ENCODE data around the gene CPNE4.

Gene CPNE4

DNA sequence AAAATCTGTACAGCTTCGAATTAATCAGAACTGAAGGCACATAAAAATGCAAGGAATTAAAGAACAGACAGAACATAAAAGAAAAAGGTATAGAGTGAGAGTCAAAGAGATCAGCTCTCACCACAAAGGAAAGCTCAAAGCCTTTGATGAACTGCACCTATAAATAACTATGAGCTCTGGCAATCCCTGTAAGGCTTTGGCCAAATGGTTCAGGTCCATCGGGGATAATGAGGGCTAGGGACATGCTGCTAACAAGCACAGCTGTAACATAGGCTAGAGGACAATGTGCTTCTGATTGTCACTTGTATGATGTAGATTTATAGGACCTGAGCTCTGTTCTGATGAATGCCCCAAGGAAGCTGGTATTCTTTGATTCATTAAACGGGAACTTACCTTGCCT lies 418.1 kb downstream of the CPNE4 start:
- no peaks in the 10 kb centered on the region for H3K9me2 ChIP-seq (replicated peaks; ENCODE audit: low read depth, low read length)
- H3K79me2 ChIP-seq (ENCODE audit: insufficient read depth, low read length) = no peaks in the 10 kb centered on the region
- TF ChIP-seq EZH2phosphoT487 (IDR thresholded peaks at IDR 0.05; ENCODE audit: borderline replicate concordance) = no peak
- TF ChIP-seq, protein P1, sequence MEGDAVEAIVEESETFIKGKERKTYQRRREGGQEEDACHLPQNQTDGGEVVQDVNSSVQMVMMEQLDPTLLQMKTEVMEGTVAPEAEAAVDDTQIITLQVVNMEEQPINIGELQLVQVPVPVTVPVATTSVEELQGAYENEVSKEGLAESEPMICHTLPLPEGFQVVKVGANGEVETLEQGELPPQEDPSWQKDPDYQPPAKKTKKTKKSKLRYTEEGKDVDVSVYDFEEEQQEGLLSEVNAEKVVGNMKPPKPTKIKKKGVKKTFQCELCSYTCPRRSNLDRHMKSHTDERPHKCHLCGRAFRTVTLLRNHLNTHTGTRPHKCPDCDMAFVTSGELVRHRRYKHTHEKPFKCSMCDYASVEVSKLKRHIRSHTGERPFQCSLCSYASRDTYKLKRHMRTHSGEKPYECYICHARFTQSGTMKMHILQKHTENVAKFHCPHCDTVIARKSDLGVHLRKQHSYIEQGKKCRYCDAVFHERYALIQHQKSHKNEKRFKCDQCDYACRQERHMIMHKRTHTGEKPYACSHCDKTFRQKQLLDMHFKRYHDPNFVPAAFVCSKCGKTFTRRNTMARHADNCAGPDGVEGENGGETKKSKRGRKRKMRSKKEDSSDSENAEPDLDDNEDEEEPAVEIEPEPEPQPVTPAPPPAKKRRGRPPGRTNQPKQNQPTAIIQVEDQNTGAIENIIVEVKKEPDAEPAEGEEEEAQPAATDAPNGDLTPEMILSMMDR (conservative IDR thresholded peaks at IDR 0.05; ENCODE audit: low read length) = no peak
- H3K36me3 ChIP-seq (ENCODE audit: insufficient read depth, low read length) = no peaks in the 10 kb centered on the region
- no peaks in the 10 kb centered on the region for H3K9me3 ChIP-seq (ENCODE audit: insufficient read depth, low read depth, low read length)
- H3K4me2 ChIP-seq (ENCODE audit: low read depth, low read length, poor library complexity, severe bottlenecking) = no peak overlapping the region
- no peaks in the 10 kb centered on the region for H3K27me3 ChIP-seq (ENCODE audit: insufficient read depth, low read length, poor library complexity, severe bottlenecking)
- no peak overlapping the region for H3K4me3 ChIP-seq (ENCODE audit: low read length, poor library complexity, severe bottlenecking)
- H3K9ac ChIP-seq (ENCODE audit: low read depth, low read length, poor library complexity, severe bottlenecking) = no peak overlapping the region
- no peaks in the 10 kb centered on the region for H3F3A ChIP-seq (ENCODE audit: low read depth)
- no peaks in the 10 kb centered on the region for H4K20me1 ChIP-seq (ENCODE audit: insufficient read depth, low read length, poor library complexity, severe bottlenecking)
- no peak overlapping the region for H2AFZ ChIP-seq (ENCODE audit: low read length)
- H3K4me1 ChIP-seq (ENCODE audit: insufficient read depth, low read length, poor library complexity, severe bottlenecking) = no peaks in the 10 kb centered on the region

DNA sequence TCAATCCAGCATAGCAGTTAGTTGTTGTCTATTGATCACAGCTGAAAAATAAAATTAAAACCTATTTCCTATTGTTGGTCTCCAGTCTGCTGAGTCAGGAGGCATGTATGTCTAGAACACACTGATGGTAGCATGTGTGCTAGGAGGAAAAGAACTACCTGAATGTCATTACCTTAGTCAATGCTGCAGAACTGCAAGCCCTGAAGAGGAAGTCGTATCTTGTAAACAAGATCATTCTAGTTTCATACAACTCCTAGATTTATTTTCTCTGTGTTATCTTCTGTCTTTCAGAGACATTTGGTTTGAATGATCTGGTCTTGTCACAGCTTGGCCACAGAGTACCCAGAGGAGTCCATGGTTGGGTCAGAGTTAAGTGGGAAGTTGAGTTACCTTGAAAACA lies 422.1 kb downstream of the CPNE4 start:
- Histone ChIP-seq H3K9me2 (replicated peaks; ENCODE audit: low read depth, low read length) (no peaks in the 10 kb centered on the region), H3K79me2 (ENCODE audit: insufficient read depth, low read length) (no peaks in the 10 kb centered on the region), H3K36me3 (ENCODE audit: insufficient read depth, low read length) (no peaks in the 10 kb centered on the region), H3K27me3 (ENCODE audit: insufficient read depth, low read length, poor library complexity, severe bottlenecking) (no peaks in the 10 kb centered on the region), H3K4me1 (ENCODE audit: insufficient read depth, low read length, poor library complexity, severe bottlenecking) (peaks cover 3% of the 10 kb centered on the region), H3K4me3 (ENCODE audit: low read length, poor library complexity, severe bottlenecking) (no peak overlapping the region), H3K9me3 (ENCODE audit: insufficient read depth, low read depth, low read length) (no peaks in the 10 kb centered on the region), H3F3A (ENCODE audit: low read depth) (no peaks in the 10 kb centered on the region), H4K20me1 (ENCODE audit: insufficient read depth, low read length, poor library complexity, severe bottlenecking) (no peaks in the 10 kb centered on the region), H3K4me2 (ENCODE audit: low read depth, low read length, poor library complexity, severe bottlenecking) (no peak overlapping the region), H3K9ac (ENCODE audit: low read depth, low read length, poor library complexity, severe bottlenecking) (no peak overlapping the region), H2AFZ (ENCODE audit: low read length) (no peak overlapping the region)
- no peak for TF ChIP-seq EZH2phosphoT487 (IDR thresholded peaks at IDR 0.05; ENCODE audit: borderline replicate concordance)

DNA sequence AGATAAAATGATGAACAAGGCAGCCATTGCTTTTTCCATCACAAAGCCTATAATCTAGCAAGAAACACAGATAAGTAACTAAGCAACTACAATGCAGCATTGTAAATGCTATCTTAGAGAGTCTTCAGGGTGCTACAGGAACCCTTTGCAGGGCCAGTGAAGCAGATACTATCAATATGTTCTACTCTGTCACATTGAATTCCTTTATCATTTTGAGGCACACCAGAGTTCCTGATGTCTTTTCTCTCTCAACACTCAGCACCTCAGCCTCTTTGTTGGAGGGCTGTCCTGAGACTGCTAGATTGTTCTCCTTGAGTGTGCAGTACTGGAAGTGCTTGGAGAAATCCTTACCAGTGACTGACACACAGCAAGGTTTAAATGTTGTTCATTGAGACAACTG lies 424.6 kb downstream of the CPNE4 start:
- Histone ChIP-seq H3K9me2 (replicated peaks; ENCODE audit: low read depth, low read length) (no peaks in the 10 kb centered on the region), H3K36me3 (ENCODE audit: insufficient read depth, low read length) (no peaks in the 10 kb centered on the region), H4K20me1 (ENCODE audit: insufficient read depth, low read length, poor library complexity, severe bottlenecking) (no peaks in the 10 kb centered on the region), H3K4me1 (ENCODE audit: insufficient read depth, low read length, poor library complexity, severe bottlenecking) (peaks cover 3% of the 10 kb centered on the region), H2AFZ (ENCODE audit: low read length) (no peak overlapping the region), H3K9me3 (ENCODE audit: insufficient read depth, low read depth, low read length) (no peaks in the 10 kb centered on the region), H3K79me2 (ENCODE audit: insufficient read depth, low read length) (no peaks in the 10 kb centered on the region), H3K27me3 (ENCODE audit: insufficient read depth, low read length, poor library complexity, severe bottlenecking) (no peaks in the 10 kb centered on the region), H3F3A (ENCODE audit: low read depth) (no peaks in the 10 kb centered on the region), H3K4me2 (ENCODE audit: low read depth, low read length, poor library complexity, severe bottlenecking) (no peak overlapping the region), H3K4me3 (ENCODE audit: low read length, poor library complexity, severe bottlenecking) (no peak overlapping the region), H3K9ac (ENCODE audit: low read depth, low read length, poor library complexity, severe bottlenecking) (no peak overlapping the region)
- TF ChIP-seq, protein P1 (conservative IDR thresholded peaks at IDR 0.05; ENCODE audit: low read length) = no peak
- TF ChIP-seq EZH2phosphoT487 (IDR thresholded peaks at IDR 0.05; ENCODE audit: borderline replicate concordance) = no peak

- no peaks in the 10 kb centered on the region for H3K9me2 ChIP-seq (replicated peaks; ENCODE audit: low read depth, low read length)
- no peak for TF ChIP-seq EZH2phosphoT487 (IDR thresholded peaks at IDR 0.05; ENCODE audit: borderline replicate concordance)
- TF ChIP-seq, protein P1 (conservative IDR thresholded peaks at IDR 0.05; ENCODE audit: low read length) = no peak
- no peaks in the 10 kb centered on the region for H4K20me1 ChIP-seq (ENCODE audit: insufficient read depth, low read length, poor library complexity, severe bottlenecking)
- no peak overlapping the region for H3K9ac ChIP-seq (ENCODE audit: low read depth, low read length, poor library complexity, severe bottlenecking)
- no peak overlapping the region for H3K4me2 ChIP-seq (ENCODE audit: low read depth, low read length, poor library complexity, severe bottlenecking)
- no peak overlapping the region for H3K4me3 ChIP-seq (ENCODE audit: low read length, poor library complexity, severe bottlenecking)
- no peaks in the 10 kb centered on the region for H3K79me2 ChIP-seq (ENCODE audit: insufficient read depth, low read length)
- no peaks in the 10 kb centered on the region for H3K9me3 ChIP-seq (ENCODE audit: insufficient read depth, low read depth, low read length)
- peaks cover 3% of the 10 kb centered on the region for H3K4me1 ChIP-seq (ENCODE audit: insufficient read depth, low read length, poor library complexity, severe bottlenecking)
- H3K36me3 ChIP-seq (ENCODE audit: insufficient read depth, low read length) = no peaks in the 10 kb centered on the region
- no peaks in the 10 kb centered on the region for H3F3A ChIP-seq (ENCODE audit: low read depth)
- H3K27me3 ChIP-seq (ENCODE audit: insufficient read depth, low read length, poor library complexity, severe bottlenecking) = no peaks in the 10 kb centered on the region
- H2AFZ ChIP-seq (ENCODE audit: low read length) = no peak overlapping the region
These were observed 426.1 kb downstream of the CPNE4 start for GRCh38 chr3:131608741-131609140.
